AG10803 (cell line): Measurements from ENCODE around the gene DENND4A.

ENCODE experiments used
- DNase-seq: peaks from one replicate; pipeline ENCODE4 v3.0.0; 2010; ENCODE audit warnings: low read depth
- H3K4me3 ChIP-seq: 2 replicates; pipeline ENCODE4 v1.5.1; 2011; ENCODE audit warnings: mild to moderate bottlenecking, low read length, control low read depth
- TF ChIP-seq, protein P1 (sequence below): conservative IDR thresholded peaks from 2 replicates; pipeline ENCODE4 v1.5.1; 2011; ENCODE audit warnings: mild to moderate bottlenecking, low read length, control low read depth, inconsistent platforms

Gene DENND4A

GRCh38 chr15:65835447-65835846, 43.4 kb upstream of the DENND4A start:
- TF ChIP-seq, protein P1, sequence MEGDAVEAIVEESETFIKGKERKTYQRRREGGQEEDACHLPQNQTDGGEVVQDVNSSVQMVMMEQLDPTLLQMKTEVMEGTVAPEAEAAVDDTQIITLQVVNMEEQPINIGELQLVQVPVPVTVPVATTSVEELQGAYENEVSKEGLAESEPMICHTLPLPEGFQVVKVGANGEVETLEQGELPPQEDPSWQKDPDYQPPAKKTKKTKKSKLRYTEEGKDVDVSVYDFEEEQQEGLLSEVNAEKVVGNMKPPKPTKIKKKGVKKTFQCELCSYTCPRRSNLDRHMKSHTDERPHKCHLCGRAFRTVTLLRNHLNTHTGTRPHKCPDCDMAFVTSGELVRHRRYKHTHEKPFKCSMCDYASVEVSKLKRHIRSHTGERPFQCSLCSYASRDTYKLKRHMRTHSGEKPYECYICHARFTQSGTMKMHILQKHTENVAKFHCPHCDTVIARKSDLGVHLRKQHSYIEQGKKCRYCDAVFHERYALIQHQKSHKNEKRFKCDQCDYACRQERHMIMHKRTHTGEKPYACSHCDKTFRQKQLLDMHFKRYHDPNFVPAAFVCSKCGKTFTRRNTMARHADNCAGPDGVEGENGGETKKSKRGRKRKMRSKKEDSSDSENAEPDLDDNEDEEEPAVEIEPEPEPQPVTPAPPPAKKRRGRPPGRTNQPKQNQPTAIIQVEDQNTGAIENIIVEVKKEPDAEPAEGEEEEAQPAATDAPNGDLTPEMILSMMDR, result no peak
- DNase-seq, result no peak
- H3K4me3 ChIP-seq, result no peak overlapping the region

DNA sequence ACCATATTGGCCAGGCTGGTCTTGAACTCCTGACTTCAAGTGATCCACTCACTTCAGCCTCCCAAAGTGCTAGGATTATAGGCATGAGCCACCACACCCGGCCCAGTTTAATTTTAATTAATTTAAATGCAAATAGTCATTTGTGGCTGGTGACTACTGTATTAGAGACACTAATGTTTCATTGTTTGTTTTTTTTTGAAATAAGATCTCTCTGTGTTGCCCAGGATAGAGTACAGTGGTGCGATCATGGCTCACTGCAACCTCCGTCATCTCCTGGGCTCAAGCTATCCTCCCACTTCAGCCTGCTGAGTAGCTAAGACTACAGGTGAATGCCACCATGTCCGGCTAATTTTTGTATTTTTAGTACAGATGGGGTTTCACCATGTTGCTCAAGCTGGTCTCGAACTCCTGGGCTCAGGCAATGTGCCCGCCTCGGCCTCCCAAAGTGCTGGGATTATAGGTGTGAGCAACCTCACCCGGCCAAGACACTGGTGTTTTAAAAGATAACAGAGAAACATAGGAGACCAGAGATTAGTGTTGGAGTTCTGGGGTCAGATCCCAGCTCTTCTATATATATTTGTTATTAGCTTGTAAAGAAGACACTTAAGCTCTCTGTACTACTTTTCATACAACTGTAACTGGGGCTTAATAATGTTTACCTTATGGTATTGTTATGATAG, 42.6 kb upstream of the DENND4A start:
- no peak for DNase-seq
- TF ChIP-seq, protein P1, result no peak
- no peak overlapping the region for H3K4me3 ChIP-seq

DNA sequence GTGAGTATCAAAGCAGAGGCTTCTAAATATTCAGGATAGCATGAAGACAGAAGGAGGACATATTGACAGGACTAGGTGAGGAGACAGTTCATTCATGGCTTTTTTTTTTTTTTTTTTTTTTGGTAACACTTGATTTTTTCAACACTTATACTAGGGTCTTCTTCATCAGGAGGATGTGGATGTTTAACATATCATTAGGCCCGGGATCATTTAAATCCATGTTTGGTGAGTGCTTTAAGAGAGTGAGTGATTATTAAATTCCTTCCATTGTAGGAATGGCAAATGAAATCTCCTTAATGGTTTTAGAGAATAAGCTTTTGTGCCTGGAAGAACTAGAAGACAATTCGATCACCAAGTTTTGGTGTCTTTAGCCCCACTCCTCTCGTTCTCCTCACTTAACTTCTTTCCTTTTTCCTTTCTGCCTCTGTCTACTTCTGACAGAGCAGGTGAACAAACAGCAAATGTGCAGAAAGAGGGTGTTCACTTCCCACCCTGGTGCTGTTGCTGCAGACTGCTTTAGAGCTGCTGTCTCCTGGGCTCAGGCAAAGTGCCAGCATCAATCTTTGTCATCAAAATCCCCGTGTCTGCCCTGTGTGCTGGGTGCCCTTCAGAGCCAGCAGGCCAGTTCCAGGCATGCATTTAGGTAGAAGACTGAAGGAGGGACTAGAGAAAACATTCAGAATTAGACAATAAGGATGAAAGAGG, 41.6 kb upstream of the DENND4A start:
- DNase-seq, result no peak
- no peak overlapping the region for H3K4me3 ChIP-seq

GRCh38 chr15:65832549-65833364, 40.7 kb upstream of the DENND4A start:
- TF ChIP-seq, protein P1, result peak; percentile 32; the same call in 1 of the 2 replicates
- peak overlapping the region; percentile 45 for H3K4me3 ChIP-seq
- peak; percentile 90 for DNase-seq

More for the DNA sequence above, 41.6 kb upstream of the DENND4A start:
- TF ChIP-seq, protein P1, result no peak

- no peak overlapping the region for H3K4me3 ChIP-seq
- no peak for DNase-seq
- TF ChIP-seq, protein P1, result peak; percentile 43
Observed at GRCh38 chr15:65829130-65829764, 37.2 kb upstream of the DENND4A start.

- TF ChIP-seq, protein P1, result no peak
- DNase-seq, result no peak
- H3K4me3 ChIP-seq, result no peak overlapping the region
Observed at GRCh38 chr15:65828585-65828984, 36.5 kb upstream of the DENND4A start.
